ENCODE data around the gene SEC24D. TPM values are rescaled to one million over a fixed set of nuclear protein-coding genes. Genes with fewer than 3 reads are reported as not detected.

SEC24D gene
- polyA plus RNA-seq, 1 experiment, result 80.3 TPM

- CTCF ChIA-PET, result no interaction called here
- no peaks in the 10 kb centered on the region for H3K27me3 ChIP-seq (ENCODE audit: control insufficient read depth, insufficient read depth, low read length)
- no peak for DNase-seq (ENCODE audit: low read depth)
- H3K4me3 ChIP-seq (ENCODE audit: low read depth, low read length), result no peak overlapping the region
- peaks cover 20% of the 10 kb centered on the region for H3K36me3 ChIP-seq (ENCODE audit: control insufficient read depth, insufficient read depth, low read length)
- TF ChIP-seq, protein P1, sequence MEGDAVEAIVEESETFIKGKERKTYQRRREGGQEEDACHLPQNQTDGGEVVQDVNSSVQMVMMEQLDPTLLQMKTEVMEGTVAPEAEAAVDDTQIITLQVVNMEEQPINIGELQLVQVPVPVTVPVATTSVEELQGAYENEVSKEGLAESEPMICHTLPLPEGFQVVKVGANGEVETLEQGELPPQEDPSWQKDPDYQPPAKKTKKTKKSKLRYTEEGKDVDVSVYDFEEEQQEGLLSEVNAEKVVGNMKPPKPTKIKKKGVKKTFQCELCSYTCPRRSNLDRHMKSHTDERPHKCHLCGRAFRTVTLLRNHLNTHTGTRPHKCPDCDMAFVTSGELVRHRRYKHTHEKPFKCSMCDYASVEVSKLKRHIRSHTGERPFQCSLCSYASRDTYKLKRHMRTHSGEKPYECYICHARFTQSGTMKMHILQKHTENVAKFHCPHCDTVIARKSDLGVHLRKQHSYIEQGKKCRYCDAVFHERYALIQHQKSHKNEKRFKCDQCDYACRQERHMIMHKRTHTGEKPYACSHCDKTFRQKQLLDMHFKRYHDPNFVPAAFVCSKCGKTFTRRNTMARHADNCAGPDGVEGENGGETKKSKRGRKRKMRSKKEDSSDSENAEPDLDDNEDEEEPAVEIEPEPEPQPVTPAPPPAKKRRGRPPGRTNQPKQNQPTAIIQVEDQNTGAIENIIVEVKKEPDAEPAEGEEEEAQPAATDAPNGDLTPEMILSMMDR (IDR thresholded peaks at IDR 0.05; ENCODE audit: insufficient read depth, low read depth, low read length), result no peak
- POLR2A ChIA-PET, result no interaction called here
Measured at GRCh38 chr4:118730683-118731082, 105.2 kb downstream of the SEC24D start.

- H3K36me3 ChIP-seq (ENCODE audit: control insufficient read depth, insufficient read depth, low read length), result peaks cover 26% of the 10 kb centered on the region
Measured at GRCh38 chr4:118729287-118730286, 106.3 kb downstream of the SEC24D start.

DNA sequence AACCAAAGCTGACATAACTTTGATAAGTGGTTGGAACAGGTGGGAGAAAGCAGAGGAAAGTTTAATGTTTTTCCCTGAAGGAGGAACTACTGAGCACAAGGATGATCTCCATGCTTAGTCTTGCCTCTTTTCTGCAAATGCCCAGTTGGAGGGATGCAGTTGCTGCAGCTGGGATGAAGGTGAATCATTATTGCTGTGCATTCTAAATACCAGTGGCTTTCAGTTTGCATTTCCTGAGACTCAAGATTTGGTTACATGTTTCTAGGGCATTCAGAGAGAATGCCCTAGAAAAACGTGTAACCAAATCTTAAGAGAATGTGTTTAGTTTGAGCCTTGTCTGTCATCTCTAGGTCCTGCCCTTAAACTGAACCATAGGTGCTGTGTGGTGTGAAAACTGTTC lies 108.6 kb downstream of the SEC24D start:
- TF ChIP-seq, protein P1 (IDR thresholded peaks at IDR 0.05; ENCODE audit: insufficient read depth, low read depth, low read length), result no peak
- POLR2A ChIA-PET, result no interaction called here
- DNase-seq (ENCODE audit: low read depth), result no peak
- Histone ChIP-seq H3K27me3 (ENCODE audit: control insufficient read depth, insufficient read depth, low read length) (no peaks in the 10 kb centered on the region), H3K4me3 (ENCODE audit: low read depth, low read length) (no peak overlapping the region), H3K36me3 (ENCODE audit: control insufficient read depth, insufficient read depth, low read length) (peaks cover 28% of the 10 kb centered on the region)
- CTCF ChIA-PET, result interaction anchor here (1.4 kb wide), 1 partner anchor 206 kb away, joined by 3 read pairs; no protein-coding TSS in a partner anchor

More at GRCh38 chr4:118729287-118730286, 106.3 kb downstream of the SEC24D start:
- Histone ChIP-seq H3K4me3 (ENCODE audit: low read depth, low read length) (no peak overlapping the region), H3K27me3 (ENCODE audit: control insufficient read depth, insufficient read depth, low read length) (no peaks in the 10 kb centered on the region)
- POLR2A ChIA-PET, result interaction anchor here (0.8 kb wide), 1 partner anchor 159 kb away, joined by 3 read pairs; the partner anchor contains the start of gene SYNPO2
- peak; percentile 31 for DNase-seq (ENCODE audit: low read depth)
- TF ChIP-seq, protein P1 (IDR thresholded peaks at IDR 0.05; ENCODE audit: insufficient read depth, low read depth, low read length), result no peak
- CTCF ChIA-PET, result no interaction called here

GRCh38 chr4:118723369-118723768 lies 112.6 kb downstream of the SEC24D start:
- ChIA-PET POLR2A (no interaction called here), CTCF (interaction anchor here (0.6 kb wide), 1 partner anchor 131 kb away, joined by 5 read pairs; no protein-coding TSS in a partner anchor)
- no peaks in the 10 kb centered on the region for H3K27me3 ChIP-seq (ENCODE audit: control insufficient read depth, insufficient read depth, low read length)
- DNase-seq (ENCODE audit: low read depth), result no peak
- H3K4me3 ChIP-seq (ENCODE audit: low read depth, low read length), result no peak overlapping the region
- peaks cover 27% of the 10 kb centered on the region for H3K36me3 ChIP-seq (ENCODE audit: control insufficient read depth, insufficient read depth, low read length)
- TF ChIP-seq, protein P1 (IDR thresholded peaks at IDR 0.05; ENCODE audit: insufficient read depth, low read depth, low read length), result no peak

DNA sequence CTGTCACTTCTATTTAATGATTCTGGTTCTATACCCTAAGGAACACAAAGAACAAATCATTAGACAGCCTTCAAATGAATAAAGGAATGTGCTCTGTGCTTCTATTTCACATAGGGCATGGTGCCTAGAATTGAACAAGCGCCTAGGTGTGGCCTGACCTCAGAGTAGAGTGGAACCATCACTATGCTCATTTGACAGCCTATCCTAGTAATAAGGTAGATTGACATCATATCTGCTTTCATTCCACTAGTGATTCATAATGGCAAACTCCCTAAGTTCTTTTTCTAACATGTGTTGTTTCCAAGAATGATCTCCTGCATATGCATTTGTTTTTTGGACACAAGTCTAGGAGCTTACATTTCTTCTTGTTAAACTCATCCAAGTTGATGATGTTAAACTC lies 114.2 kb downstream of the SEC24D start:
- Histone ChIP-seq H3K27me3 (ENCODE audit: control insufficient read depth, insufficient read depth, low read length) (no peaks in the 10 kb centered on the region), H3K4me3 (ENCODE audit: low read depth, low read length) (no peak overlapping the region), H3K36me3 (ENCODE audit: control insufficient read depth, insufficient read depth, low read length) (peaks cover 19% of the 10 kb centered on the region)
- POLR2A ChIA-PET, result no interaction called here
- TF ChIP-seq, protein P1 (IDR thresholded peaks at IDR 0.05; ENCODE audit: insufficient read depth, low read depth, low read length), result no peak
- CTCF ChIA-PET, result no interaction called here
- DNase-seq (ENCODE audit: low read depth), result no peak

Measured in BJ (cell line).